ENCODE data around the gene CFAP54.

- TF ChIP-seq POLR2AphosphoS5 (IDR thresholded peaks at IDR 0.05; ENCODE audit: low read depth, low read length) (no peak), POLR2A (IDR thresholded peaks at IDR 0.05; ENCODE audit: low read depth, low read length) (no peak), TAF1 (IDR thresholded peaks at IDR 0.05; ENCODE audit: borderline replicate concordance, low read depth, low read length) (no peak)
Measured at GRCh38 chr12:96516472-96517430, 27.4 kb downstream of the CFAP54 start.
